ENCODE measurements around the gene RPS27L. TPM values are rescaled to one million over a fixed set of nuclear protein-coding genes. Genes with fewer than 3 reads are reported as not detected.

The RPS27L gene
- total RNA-seq (2022; extraction: Qiagen RNA extraction) = 367 to 449 TPM (median 397 TPM) in 5 replicates

GRCh38 chr15:63157118-63157843 is at the start of gene RPS27L:
TSS of gene RPS27L (minus strand) at chr15:63157477. CDS start at chr15:63157405, 72 bp downstream.

GRCh38 chr15:63188926-63189871 is 31.9 kb upstream of the RPS27L start, which contains the start of gene RAB8B:
TSS of gene RAB8B (plus strand) at chr15:63189606. CDS start at chr15:63189625, 19 bp downstream.

GRCh38 chr15:63121382-63122001 is 35.8 kb downstream of the RPS27L start, which contains the start of gene LACTB:
TSS of gene LACTB (plus strand) at chr15:63121861. CDS start at chr15:63121872, 11 bp downstream.

Other genes with a start within 250 kb of the RPS27L start
- 408 to 500 TPM (median 461 TPM) in 5 replicates for gene TPM1, start 114.7 kb downstream of the RPS27L start, total RNA-seq (2022; extraction: Qiagen RNA extraction)
- 25.5 to 32.4 TPM (median 28.5 TPM) in 5 replicates for gene LACTB, start 35.6 kb downstream of the RPS27L start, total RNA-seq (2022; extraction: Qiagen RNA extraction)
- 8.8 to 15.3 TPM (median 12.7 TPM) in 5 replicates for gene RAB8B, start 32.1 kb upstream of the RPS27L start, total RNA-seq (2022; extraction: Qiagen RNA extraction)
- gene APH1B, start 120.1 kb upstream of the RPS27L start, total RNA-seq (2022; extraction: Qiagen RNA extraction) = 17.2 to 26.9 TPM (median 21.5 TPM) in 5 replicates
- gene CA12, start 224.4 kb upstream of the RPS27L start, total RNA-seq (2022; extraction: Qiagen RNA extraction) = 156 to 188 TPM (median 179 TPM) in 5 replicates

Measured in A549 treated with Mapracorat at 1 μM for 4 hours (cell line).